AG08395 (cell line): ENCODE measurements around the gene SRXN1.
"Not testable (repeated sequence)": the region's sequence is repeated elsewhere in the genome, so short reads cannot be mapped to it uniquely, and the experiment has no call there.

Source experiments
- DNase-seq: peaks from one replicate; pipeline ENCODE4 v3.0.0; 2012; ENCODE audit warnings: mixed read lengths, low spot score

Gene SRXN1

DNA sequence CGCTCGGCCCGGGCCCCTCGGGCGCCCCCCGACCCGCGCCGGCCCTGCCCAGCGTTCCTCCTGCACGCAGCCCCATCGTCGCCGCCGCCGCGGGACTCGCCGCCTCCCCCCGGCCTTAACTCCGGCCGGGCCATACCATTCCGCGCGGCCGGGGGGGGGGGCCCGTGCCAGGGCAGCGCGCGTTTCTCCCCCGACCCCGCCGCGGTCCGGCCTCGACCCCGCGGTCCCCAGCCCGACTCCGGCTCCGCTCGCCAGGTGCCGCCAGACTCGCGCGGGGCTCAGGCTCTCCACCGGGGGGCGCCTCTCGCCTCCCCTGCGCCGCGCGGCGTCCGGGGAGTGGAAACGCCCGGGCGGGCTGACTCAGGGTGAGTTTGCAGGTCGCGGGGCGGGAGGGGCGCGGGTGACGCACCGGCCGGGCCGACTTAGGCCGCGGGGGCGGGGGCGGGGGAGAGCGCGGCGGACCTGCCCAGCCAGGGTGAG, at the start of gene SRXN1:
SRXN1 (minus strand) TSS at position 91 of the 480 bp plus-strand sequence; CDS start at position 76, 15 bp downstream.
- peak; percentile 96 for DNase-seq

DNA sequence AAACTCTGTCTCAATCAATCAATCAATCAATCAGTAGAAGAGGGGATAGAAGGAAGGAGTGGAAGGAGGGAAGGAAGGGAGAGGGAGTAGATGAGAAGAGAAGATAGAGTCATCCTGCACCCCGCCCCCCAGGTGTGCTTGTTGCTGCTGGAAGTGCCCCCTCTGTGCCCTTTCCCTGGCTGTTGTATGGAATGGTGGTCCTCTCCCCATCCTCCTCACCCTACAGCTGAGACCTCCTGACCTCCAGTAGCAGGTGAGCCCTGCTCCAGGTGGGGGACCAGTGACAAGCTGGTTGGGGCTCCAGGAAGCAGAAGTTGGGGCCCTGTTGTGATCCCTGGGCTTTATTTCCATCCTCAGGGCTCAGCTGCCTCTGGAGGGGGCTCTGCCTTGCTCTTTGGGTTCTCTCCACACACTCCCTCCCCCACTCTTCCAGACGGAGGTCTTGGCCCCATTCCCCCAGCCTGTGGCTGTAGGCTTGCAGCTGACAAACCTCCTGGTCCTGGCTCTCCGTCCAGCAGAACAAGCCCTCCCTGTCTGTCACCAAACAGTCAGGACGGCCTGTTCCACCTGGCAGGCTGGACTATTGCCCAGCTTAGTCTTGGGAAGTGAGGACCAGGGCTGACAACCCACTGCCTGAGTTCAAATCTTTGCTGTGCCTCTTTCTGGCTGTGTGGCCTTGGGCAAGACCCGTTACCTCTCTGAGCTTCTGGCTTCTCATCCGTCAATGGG, 48.6 kb upstream of the SRXN1 start:
- DNase-seq: no peak

DNA sequence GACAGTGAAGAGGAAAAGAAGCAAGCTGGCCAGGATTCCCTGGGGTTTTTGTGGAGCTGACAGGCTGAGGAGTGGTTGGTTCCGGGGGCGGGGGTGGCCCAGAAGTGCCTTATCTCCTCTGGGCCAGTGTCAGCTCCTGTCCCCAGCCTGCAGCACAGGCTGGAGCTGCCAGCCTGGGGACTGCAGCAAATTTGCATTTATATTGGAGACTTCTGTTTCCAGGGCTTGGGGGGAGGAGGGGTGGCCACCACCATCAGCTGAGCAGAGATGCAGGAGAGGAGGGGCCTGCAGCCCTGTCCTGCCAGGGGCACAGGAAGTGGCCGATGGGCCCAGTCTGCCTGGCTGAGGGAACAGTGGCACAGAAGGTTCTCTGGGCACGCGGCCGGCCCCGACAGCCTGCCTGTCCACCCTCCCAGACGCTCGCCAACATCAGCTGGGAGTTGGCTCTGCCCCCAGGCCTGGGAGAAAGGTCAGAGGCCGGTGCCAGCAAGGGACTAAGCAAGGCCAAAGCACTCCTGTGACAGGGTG, 46.9 kb upstream of the SRXN1 start:
- DNase-seq: no peak

DNA sequence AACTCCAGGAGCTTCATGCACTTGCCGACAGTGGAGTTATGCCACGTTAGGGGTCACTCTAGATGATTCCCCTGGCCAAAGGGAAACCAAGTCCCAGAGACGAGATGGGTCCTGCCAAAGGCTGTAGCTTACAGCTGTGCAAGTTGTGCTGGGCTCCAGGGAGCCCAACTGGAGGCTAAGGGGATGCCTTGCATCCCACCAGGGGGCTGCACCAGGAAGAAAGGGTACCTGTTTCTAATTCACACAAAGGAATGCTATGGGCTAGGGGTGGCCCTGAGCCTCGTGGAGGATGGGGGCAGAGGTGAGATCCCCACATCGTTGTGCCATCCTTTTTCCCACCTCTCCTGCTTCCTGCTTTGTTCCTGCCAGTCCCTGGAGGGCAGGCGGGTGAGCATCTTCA, 46.3 kb upstream of the SRXN1 start:
- DNase-seq: no peak

DNA sequence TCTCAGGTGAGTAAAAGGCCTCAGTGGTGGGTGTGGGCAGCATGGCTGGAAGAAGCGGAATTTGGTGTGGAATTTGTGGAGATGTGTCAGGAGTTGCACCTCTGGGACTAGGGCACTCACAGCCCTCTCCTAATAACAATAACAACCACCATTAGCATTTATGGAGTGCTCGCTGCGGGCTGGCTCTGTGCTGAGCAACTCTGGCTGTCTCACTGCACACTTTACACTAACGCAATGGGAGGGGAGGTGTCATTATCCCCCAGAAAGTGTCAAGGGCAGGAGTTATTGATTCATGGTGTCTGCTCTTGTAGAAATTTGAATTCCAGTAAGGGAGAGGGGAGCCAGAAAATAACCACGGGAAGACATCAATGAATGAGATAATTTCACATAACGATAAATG, 45.3 kb upstream of the SRXN1 start:
- DNase-seq: no peak

DNA sequence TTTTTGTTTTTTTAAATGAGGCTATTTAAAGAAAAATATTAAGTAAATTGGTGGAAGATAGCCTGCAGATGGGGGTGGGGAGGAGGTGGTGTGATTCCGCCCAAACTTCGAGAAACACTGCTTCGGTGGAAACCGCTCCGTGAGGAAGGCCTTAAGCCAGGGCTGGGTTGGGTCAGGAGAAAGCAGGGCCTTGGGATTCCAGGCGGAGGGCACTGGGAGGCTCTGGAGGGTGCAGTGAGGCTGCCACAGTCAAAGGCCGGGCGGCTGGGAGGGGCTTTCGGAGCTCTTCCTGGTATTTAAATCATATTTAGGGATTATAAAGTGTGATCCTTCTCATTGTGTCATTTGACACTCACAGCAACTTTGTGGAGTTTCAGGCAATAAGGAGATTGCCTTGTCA, 44.8 kb upstream of the SRXN1 start:
- DNase-seq: no peak

DNA sequence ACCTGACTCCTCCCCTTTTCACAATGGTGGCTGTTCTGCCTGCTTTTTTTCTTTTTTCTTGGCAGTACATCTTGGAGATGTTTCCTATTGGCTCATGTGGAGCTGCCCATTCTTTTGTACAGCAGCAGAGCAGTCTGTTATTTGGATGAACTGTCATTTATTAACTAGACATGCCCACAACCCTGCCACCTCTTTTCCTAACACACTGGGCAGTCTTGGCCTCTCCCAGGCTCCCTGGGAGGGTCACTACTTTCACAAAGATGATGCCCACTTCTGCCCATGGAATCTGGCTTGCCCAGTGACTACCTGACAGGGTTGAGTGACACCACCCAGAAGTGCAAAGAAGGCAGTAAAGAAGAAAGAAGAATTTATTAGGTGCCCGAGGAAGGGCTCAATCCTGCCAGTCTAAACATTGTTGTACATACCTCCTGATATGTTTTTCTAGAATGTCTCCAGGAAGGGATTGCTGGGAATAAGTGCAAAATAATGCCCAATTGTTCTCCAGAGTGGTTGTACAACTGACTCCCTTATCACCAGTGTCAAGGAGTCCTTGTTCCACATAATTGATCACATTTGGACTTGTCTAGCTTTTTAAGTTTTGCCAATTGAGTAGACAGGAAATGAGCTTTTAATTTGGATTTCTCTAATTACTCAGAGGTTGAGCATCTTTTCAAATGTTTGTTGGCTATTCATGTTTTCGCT, 42.3 kb upstream of the SRXN1 start:
- DNase-seq: no peak

DNA sequence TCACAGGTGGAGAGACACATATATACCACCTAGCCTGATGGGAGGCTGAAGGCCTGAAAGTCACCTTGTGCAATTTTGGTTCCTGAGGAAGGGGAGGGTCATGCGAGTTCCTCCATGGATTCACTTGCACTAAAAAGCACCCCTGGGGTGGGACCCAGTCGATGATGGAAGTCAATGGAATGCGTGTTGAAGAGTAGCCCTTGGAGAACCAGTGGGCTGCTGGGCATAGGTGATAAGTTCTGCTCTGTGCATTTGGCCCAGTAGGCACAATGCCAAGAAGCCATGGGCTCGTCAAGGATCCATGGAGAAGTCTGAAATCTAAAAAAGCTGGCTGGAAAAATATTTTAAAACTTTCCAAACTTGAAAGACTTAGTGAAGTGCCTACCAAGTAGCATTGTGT, 41.5 kb upstream of the SRXN1 start:
- DNase-seq: no peak

DNA sequence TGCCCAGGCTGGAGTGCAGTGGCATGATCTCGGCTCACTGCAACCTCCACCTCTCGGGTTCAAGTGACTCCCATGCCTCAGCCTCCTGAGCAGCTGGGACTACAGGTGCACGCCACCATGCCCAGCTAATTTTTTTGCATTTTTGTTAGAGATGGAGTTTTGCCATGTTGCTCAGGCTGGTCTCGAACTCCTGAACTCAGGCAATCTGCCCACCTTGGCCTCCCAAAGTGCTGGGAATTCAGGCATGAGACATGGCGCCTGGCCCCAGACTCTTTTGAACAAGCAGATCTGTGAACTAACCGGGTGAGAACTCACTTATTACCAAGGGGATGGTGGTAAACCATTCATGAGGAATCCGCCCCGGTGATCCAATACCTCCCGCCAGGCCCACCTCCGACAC, 40.8 kb upstream of the SRXN1 start:
- not testable (repeated sequence) for DNase-seq

DNA sequence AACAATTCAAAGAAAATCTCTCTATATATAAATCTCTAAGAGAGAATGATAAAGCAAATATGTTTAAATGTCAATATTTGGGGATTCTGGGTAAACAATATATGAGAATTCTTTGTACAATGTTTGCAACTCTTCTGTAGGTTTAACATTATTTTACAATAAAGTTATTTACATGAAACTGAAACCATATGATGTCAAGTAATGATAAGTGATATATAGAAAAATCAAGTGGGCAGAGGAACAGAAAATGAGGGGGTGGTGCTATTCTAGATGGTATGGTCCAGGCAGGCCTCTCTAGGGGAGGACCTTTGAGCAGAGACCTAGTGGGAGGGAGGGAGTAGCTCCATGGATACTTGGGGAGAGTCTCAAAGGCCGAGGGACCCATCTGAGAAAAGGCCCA, 39.0 kb upstream of the SRXN1 start:
- no peak for DNase-seq

DNA sequence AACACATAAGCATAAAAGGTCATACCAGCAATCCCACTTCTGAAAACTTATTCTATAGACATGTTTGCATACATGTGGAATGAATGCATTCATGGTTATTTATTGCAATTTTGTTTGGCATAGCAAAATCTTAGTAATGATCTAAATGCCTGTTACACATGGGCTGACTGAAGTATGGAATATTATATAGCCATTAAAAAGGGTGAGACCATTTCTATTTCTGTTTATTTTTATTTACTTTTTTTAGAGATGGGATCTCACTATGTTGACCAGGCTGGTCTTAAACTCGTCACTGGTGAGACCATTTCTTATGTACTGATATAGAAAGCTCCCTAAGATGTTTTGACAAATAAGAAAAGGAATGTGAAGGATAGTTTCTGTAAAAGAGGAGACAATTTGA, 36.9 kb upstream of the SRXN1 start:
- DNase-seq: no peak

DNA sequence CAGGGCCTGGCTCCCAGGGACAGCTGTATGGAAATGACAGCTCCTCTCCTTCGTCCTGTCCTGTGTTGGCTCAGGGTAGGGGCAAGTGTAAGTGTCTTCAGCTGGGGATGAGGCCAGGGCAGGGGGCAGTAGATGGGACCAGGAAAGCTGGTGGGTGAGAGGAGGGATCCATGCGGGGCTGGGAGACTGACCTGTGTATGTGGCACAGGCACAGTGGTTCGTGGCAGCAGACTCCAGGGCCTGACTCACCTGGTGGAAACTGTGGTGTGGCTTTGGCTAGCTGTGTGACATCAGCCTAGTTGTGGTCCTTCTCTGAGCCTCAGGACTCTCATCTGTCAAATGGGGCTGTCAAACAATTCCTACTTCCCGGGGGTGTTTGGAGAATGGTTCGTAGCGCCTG, 36.3 kb upstream of the SRXN1 start:
- DNase-seq: no peak

DNA sequence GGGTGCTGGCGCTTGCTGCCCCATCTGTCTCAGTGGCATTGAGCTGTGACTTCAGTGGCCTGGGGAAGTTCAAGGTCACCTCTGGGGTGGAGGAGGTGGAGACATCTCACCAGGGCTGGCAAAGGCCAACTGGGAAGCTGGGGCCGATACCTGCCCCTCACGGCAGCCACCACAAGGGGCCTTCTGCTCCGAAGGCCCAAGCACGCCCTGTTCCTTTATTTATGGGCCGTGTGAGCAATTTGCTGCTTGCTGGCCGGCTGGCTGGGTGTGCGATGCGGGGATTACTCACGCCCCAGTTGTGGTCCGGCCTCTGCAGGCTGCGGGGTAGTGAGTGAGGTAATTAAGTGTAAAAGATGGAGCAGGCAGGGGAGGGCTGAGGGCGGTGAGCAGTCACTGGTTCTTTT, 35.8 kb upstream of the SRXN1 start:
- DNase-seq: no peak

DNA sequence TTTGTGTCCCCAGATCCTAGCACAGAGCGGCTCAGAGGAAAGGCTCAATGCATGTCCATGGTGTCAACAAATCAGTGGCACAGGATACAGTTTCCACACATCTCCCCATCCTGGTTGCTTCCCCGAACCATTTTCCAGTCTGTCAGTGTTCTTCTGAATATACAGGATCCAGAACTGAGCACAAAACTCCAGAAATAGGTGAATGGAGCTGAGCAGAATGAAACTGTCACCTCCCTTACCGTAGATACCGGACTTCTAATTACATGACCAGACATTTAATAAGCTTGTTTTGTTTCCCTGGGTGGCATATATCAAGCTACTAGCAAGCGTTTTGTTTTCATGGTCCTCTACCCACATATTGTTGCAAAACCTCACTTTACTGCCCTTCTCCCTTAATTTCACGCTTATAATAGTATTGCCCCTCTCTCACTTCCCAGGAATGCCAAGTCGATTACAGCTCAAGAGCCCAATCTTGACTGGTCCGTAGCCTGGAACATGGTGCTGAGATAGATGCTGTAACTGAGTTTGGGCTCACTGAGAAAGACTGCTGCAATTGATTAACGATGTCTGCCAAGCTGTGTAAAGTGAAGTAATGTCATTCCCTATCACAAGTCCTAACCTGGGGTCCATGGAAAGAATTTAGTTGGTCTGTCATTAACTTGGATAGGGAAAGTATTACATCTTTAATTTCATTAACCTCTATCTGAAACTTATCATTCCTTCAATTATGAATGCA, 34.6 kb upstream of the SRXN1 start:
- DNase-seq: no peak

DNA sequence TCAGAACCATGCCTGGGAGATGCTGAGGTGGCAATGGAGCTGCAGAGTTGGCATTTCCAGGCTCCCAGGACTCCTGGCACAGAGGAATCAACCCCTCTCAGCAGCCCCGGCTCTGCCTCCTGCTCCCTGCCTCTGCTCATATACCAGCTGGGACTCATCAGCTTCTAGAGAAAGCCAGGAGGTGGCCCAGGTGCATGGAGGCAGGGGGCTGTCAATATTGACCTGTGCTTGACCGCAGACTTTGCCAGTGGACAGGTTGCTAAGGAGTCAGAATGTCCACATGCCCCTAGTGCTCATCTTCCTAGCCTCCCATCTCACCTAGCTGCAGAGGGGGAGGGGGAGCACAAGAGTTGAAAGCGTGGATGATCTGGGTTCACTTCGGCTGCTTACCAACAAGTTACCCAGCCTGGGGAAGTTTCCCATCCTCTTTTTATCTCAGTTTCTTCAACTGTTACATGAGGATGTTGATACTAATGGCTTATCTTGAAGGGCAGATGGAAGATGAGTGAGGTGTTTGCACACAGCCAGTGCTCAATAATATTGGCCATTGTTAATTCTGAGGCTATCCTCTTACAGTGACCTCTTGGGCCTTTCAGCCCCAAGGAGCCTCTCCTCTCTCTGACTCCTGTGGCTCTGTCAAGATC, 31.8 kb upstream of the SRXN1 start:
- DNase-seq: no peak

DNA sequence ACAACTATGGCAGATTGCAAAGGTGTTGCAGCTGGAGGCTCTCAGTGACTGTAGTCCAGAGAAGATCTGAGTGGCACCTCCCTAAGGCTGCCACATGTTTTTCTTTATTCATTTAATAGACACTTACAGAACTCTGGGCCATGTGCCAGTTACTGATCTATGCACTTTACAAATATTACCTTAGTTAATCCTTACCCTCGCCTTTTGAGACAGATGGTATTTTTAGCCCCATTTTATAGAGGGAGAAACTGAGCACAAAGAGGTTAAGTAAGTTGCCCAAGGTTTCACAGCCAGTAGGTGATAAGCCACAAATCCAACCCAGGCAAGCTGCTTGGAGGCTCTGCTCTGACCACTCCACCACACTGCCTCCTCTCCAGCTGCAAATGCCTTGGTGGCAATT, 29.1 kb upstream of the SRXN1 start:
- DNase-seq: no peak

DNA sequence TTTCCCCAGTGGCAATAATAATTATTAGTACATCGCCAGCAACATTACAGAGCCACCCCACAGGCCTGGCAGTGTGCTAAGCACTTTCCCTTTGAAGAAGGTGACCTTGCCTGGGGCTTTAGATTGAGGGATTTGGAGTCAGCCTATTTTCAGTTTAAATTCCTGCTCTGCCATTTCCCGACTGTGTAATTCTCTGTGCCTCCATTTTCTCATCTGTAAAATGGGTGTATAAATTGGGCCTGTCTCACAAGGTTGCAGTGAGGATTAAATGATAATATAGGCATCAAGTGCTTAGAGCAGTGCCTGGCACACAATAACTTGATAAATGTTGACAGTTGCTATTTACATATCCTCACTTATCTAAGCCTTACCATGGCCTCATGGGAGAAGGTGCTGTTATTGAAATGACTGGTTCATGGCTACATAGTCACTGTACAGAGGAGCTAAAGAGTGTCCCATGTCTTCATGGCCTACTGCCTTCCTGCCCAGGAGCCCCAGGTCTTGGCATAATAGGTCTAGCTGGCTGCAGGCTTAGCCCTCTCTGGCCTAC, 27.7 kb upstream of the SRXN1 start:
- no peak for DNase-seq

DNA sequence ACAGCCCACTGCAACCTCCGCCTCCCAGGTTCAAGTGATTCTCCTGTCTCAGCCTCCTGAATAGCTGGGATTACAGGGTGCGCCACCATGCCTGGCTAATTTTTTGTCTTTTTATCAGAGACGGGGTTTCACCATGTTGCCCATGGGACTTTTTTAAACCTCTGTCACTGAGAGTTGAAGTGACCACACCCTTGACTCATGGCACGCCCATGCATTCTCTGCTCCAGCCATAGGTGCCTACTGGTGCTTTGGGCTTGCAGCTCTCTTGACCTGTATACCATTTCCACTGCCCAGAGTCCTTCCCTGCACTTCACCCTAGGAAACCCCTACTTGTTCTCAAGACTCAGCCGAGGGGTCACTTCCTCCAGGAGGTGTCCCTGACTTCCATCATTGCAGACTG, 25.0 kb upstream of the SRXN1 start:
- no peak for DNase-seq

DNA sequence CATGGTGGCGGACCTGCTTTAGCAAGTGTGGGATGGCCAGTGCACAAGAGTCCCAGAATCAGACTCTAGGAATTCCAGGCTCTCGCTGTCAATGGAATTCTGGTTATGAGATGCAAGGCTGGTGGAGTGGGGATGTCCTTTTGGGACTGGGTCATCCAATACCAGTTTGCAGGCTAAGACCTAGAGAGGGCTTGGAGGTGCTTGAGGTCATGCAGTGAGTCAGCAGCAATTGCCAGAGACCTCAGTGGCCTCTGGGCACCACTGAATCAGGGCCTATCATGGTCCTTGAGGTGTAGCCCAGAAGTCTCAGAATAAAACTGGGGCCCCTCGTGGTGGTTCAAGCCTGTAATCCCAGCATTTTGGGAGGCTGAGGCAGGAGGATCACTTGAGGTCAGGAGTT, 24.0 kb upstream of the SRXN1 start:
- DNase-seq: no peak

DNA sequence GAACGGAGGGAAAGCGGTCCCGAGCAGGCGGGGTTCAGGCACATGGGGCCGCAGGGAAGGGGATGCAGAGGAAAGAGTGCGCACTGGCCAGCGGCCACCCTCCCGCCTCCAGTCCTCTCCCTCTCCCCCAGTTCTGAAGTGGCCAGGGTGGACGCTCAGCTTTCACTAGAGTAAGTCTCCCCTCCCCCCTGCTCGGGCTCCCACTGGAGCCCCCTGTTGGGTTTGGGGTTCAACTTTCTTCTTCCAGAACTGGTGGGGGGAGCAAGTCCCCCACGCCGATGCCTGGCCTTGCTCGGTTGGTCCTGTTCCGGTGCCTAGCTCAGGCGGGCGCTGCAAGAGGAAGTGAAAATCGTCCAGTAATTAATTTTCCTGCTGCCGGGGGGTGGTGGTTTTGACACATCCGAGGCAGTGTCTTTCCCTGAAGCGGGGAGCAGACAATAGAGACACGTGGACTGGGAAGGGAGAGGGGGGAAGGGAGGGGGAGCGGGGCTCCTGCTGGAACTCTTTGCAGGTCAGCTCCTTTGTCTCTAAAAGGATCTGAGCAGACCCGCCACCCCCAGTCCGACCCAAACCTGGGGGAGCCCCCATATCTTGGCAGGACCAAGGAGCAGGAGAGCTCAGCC, 23.4 kb upstream of the SRXN1 start:
- no peak for DNase-seq
